ENCODE measurements around the gene CXCL13.
"Not testable (repeated sequence)": the region's sequence is repeated elsewhere in the genome, so short reads cannot be mapped to it uniquely, and the experiment has no call there.

CXCL13 gene, protein sequence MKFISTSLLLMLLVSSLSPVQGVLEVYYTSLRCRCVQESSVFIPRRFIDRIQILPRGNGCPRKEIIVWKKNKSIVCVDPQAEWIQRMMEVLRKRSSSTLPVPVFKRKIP

DNA sequence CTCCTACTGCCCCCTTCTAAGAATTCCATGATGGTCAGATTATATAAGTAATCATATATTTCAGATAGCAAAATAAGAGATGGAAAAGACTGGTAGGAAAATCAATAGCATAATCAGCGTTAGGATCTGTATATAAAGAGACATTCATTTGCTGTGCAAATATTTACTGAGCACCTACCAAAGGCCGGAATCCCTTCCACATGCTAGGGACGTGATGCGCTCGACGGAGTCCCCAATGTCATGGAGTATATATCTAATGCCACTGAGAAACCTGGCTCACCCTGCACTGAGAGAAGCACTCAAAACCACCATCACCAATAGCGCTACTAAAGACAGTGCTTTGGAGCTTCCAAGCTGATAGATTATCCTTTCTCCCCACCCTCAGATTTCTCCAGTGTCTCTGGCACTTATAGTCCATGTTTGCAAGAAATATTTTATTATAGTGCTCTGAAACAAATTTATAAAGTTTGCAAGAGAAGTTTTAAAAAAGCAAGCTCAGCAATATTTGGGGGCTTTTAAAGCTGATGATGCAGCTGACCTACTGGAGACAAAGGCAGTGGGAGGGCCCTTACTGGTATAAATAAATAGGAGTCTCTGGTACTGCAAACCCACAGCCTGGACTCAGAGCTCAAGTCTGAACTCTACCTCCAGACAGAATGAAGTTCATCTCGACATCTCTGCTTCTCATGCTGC is at the start of gene CXCL13:
TSS of gene CXCL13 (plus strand) at position 611 of the 693 bp plus-strand sequence. CDS start at position 657, 46 bp downstream.
- no peak for DNase-seq

- no peak for DNase-seq
Measured at GRCh38 chr4:77560170-77560569, 45.5 kb upstream of the CXCL13 start.

DNA sequence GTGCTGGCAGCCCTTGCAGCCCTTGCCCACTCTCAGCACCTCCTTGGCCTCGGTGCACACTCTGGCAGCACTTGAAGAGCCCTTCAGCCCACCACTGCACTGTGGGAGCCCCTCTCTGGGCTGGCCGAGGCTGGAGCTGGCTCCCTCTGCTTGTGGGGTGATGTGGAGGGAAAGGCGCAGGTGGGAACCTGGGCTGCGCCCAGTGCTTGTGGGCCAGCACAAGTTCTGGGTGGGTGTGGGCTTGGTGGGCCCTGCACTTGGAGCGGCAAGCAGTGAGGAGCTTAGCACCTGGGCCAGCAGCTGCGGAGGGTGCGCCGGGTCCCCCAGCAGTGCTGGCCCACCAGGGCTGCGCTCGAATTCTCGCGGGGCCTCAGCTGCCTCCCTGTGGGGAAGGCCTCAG is 43.9 kb upstream of the CXCL13 start:
- not testable (repeated sequence) for DNase-seq

- DNase-seq: no peak
Measured at GRCh38 chr4:77564231-77564630, 41.4 kb upstream of the CXCL13 start.

DNA sequence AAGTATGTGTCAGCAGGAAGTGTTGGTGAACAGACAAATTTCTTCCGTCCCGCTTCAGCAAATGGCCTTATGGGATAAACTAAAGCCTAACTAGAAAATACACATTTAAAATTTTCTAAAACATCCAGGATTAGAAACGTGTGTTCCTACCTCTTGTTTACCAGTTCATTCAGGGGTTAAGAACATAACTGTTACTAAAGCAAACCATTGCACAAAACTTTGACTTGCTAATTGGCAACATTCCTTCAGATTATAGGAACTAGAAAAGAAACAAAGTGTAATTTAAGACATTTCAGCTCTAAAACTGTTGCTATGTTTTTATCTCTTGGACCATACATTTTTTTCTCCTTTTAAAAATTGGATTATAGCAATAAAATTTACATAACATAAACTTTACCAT is 39.5 kb upstream of the CXCL13 start:
- DNase-seq: no peak

DNA sequence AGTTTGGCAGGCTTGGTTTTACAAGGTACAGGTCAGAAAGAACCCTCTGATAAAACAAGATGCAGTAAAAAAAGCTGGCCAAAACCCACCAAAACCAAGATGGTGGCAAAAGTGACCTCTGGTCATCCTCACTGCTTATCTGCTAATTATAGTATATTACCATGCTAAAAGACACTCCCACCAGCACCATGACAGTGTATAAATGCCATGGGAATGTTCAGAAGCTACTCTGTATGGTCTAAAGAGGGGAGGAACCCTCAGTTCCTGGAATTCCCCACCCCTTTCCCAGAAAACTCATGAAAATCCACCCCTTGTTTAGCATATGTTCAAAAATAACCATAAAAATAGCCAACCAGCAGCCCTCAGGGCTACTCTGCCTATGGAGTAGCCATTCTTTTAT is 38.1 kb upstream of the CXCL13 start:
- no peak for DNase-seq

DNA sequence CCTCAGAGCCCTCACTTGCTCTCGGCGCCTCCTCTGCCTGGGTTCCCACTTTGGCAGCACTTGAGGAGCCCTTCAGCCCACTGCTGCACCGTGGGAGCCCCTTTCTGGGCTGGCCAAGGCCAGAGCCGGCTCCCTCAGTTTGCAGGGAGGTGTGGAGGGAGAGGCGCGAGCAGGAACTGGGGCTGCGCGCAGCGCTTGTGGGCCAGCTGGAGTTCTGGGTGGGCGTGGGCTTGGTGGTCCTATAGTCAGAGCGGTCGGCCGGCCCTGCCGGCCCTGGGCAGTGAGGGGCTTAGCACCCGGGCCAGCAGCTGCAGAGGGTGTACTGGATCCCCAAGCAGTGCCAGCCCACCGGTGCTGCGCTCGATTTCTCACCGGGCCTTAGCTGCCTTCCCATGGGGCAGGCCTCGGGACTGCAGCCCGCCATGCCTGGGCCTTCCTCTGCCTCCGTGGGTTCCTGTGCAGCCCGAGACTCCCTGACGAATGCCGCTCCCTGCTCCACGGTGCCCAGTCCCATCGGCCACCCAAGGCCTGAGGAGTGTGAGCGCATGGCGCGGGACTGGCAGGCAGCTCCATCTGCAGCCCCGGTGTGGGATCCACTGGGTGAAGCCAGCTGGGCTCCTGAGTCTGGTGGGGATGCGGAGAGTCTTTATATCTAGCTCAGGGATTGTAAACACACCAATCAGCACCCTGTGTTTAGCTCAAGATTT is 35.0 kb upstream of the CXCL13 start:
- not testable (repeated sequence) for DNase-seq

DNA sequence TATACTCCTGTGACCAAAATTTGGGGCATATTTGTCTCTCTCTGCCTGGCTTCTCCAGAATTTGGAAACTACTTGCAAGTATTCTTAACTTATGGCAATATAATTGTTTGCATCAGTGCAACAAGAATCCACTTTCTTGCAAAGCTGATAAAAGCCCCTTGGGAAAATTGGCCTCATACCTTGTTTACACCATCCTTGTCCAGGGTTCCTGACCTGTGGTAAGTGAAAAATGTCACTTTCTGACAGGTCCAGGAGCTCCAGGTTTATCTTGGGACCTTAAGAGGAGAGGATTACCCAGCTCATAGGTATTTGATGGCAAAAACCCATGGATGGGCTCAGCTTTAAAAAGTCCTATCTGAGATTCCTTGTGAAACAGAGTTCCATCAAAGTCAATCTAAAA is 29.3 kb upstream of the CXCL13 start:
- no peak for DNase-seq

DNA sequence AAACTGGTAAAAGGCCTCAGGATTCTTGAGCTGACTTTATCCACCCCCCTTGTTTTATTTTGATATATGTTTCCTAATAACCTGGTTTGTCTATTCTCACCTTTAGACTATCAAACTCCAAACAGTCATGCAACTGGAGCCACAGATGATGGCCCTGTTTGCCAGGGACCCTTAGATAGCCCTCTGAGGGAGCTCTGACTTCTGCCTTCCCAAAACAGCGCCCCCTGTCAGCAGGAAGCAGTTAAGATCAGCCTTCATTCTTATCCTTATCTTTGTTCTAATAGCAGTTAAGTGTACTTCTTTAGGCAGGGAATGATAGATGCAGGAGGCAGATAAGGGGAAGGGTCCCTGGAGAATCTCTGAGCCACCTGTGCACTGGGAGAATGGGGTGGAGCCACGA is 27.5 kb upstream of the CXCL13 start:
- DNase-seq: no peak

- peak; percentile 92 for DNase-seq
Measured at GRCh38 chr4:77579406-77580076, 26.1 kb upstream of the CXCL13 start.

- peak; percentile 11 for DNase-seq
Measured at GRCh38 chr4:77581724-77582123, 23.9 kb upstream of the CXCL13 start.

DNA sequence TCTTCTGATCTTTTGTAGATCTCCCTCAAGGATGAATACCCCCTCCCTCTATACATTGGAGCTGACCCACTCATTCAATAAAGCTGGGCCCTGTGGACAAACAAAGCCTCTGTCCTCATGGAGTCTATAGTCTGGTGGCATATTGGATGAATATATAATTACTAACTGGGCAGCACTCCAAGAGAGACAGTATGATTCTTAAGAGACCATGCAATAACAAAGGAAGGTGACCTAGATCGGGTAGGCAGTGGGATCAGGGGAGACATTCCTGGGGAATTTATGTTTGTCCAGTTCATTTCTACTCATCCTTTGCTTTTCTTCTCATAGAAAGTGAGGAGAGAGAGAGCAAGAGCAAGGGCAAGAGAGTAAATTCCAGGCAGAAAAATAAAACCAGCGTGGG is 23.5 kb upstream of the CXCL13 start:
- DNase-seq: peak; percentile 33

GRCh38 chr4:77582711-77583110 is 22.9 kb upstream of the CXCL13 start:
- DNase-seq: peak; percentile 60

- DNase-seq: peak; percentile 89
Measured at GRCh38 chr4:77586951-77587383, 18.7 kb upstream of the CXCL13 start.

DNA sequence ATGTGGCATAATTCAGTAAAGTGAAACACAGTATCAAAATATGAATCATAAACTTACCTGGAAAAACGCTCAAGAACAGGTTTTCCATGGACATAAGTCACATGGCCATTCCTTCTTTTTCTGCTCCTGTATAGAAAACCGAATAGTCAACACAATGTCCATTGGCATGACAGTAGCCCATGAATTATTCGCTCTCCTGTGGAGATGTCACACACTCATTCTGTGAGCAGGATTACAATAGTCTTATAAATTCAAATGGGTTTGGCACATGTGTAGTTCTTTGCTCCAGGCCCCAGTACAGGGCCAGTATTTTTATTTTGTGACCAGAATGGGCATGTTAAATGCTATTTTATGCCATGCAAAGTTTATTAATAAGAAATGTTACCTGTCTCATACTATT is 15.1 kb upstream of the CXCL13 start:
- DNase-seq: no peak

- DNase-seq: no peak
Measured at GRCh38 chr4:77591532-77591931, 14.1 kb upstream of the CXCL13 start.

GRCh38 chr4:77593101-77593500 is 12.5 kb upstream of the CXCL13 start:
- no peak for DNase-seq

DNA sequence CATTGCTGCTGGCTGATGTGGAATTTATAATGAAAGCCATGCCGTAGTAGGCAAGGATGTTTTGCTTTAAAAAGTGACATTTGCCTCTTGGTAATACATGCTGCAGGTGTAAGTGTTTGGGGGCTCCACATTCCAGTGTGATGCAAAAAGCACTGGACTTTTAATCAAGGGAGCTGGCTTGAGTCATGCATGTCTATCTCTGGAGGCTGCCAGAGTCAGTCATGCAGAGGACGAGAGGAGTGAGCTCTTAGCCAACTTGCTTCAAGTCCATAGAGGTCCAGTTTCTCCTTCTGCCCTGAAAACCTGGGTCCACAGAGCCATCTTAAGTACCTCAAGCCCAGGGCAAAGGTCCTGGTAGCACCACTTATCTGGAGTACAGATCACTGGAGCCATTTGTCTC is 11.6 kb upstream of the CXCL13 start:
- DNase-seq: no peak

GRCh38 chr4:77595364-77595973 is 10.2 kb upstream of the CXCL13 start:
- DNase-seq: no peak

DNA sequence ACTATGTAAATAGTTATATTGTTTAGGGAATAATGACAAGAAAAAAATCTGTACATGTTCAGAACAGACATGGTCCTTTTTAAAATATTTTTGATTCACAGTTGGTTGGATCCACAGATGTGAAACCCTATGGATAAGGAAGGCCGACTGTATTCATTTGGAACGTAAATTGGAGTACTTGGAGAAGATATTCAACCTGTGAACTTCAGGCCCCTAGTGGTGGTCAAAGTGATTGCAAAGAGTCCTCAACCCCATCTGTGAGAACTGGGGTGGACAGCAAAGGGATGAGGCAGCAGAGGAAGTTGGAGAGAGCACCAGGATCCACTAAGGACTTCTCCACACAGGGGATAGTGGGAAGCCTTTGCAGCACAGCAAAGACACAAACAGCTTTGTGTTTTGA is 6.2 kb upstream of the CXCL13 start:
- DNase-seq: peak; percentile 48

GRCh38 chr4:77600521-77601451 is 4.8 kb upstream of the CXCL13 start:
- DNase-seq: peak; percentile 25

DNA sequence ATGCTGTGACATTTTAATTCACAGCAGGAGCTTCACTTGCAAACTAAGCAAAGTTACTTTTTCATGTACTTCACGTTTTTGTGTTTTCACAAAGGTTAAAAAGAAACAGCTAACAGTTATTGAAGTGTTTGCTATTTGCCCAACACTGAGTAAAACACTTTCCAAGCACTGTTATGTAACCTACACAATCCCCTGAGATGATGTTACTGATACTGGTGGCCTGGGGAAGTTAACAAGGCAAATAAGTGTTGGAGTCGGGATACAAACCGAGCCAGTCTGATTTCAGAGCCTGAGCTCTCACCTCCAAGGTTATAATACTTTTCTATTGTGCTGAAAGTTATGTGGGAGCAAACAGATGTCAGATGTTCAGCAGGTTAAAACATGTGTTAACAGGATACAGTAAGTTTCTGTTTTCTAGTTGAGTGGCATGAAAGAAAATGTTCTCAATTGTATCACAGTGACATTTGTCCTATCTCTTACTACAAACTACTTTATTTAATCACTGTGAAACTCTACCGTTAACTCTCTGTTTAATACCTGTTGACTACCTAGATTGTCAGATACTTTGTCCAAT is 3.9 kb upstream of the CXCL13 start:
- no peak for DNase-seq

All from fibroblast of upper back skin (primary cell).